HG03039 (cell line): ENCODE measurements around the gene KCNF1.

Experiments used
- ATAC-seq: cut with Tn5 transposase; IDR thresholded peaks from one replicate; pipeline ENCODE4 v1.9.1; 2021; ENCODE audit warnings: mild to moderate bottlenecking, moderate library complexity; ENCODE audit not compliant: unreplicated experiment

The KCNF1 gene

GRCh38 chr2:10879624-10880585 lies 31.8 kb upstream of the KCNF1 start:
- no peak for ATAC-seq

DNA sequence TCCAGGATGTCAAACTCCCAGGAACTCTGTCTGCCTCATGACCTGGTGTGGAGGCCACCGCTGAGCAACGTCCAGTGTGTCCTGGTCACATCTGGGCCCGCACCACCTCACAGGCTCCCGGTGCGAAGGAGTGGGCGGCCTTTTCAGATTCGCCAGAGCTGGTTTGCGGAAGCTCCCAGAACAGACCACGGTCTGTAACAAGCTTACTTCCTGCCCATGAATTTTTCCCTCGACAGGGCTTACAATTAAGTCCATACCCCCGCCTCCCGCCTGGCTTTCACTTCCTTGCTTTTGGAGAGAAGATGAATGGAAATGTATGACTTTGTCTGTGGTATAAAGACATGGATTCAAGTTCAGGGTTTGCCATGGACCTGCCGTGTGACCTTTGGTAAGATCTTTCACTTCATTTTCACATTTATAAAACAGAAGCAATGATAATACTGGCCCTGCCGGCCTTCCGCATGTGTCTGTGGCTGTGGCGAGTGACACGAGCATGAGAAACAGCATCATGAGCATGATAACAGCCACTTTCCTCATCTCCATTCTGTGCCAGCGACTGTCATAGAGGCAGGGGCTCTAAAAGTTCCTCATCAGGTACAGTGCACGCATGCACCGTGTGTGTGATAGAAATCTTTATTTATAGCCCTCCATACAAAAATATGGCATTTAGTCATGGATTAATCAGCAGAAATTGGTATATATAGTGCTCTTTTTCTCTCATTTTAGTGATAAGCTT lies 31.0 kb upstream of the KCNF1 start:
- no peak for ATAC-seq

DNA sequence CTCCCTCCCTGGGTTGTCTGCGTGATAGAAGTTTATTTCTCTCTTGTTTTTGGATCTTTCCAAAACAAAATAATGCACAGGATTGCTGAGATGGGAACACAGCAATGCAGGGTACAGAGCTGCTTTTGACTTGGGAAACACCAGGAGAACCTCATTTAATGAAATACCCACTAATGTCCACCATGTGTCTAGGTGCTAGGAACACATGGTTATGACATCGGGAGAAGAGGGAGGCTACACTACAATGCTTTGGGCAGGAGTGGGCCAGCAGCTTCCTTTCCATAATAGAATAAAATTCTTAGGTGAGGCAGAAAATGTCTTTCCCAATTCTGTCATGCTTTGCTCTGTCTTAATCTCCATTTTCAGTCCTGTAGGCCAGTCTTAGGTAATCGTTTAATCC lies 29.2 kb upstream of the KCNF1 start:
- ATAC-seq, result no peak

- no peak for ATAC-seq
Measured at GRCh38 chr2:10883066-10883465, 28.7 kb upstream of the KCNF1 start.

DNA sequence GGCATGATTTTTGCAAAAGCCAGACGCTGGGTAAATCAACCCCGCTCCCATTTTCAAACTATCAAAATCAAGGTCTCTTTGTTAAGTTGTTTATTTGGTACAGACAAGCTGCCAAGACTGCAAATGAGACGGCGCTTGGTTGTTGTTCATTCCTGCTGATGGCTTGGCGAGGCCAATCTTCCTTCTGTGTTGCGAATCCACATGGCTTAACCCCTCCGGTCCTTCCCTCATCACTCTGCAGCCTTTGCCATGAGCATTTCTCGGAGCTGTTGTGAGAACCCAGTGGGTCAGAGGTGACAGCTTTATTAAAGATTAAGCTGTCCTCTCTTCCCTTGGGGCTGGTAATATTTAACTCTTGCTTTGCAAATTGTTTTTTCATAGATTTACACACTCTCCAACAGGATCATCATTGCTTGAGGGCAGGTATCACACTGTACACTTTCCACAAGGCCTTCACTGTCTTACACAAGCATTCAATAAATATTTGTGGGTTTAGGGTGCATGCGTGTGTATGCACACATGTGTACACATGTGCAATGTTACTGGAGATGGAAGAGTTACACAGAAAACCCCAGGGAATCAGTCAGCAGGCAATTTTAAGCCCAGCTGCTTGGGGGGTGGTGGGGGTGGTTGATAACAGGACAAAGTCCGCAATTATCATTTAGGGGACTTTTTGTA lies 27.8 kb upstream of the KCNF1 start:
- no peak for ATAC-seq

GRCh38 chr2:10884574-10884975 lies 27.2 kb upstream of the KCNF1 start:
- ATAC-seq, result no peak

- no peak for ATAC-seq
Measured at GRCh38 chr2:10885094-10885860, 26.5 kb upstream of the KCNF1 start.

DNA sequence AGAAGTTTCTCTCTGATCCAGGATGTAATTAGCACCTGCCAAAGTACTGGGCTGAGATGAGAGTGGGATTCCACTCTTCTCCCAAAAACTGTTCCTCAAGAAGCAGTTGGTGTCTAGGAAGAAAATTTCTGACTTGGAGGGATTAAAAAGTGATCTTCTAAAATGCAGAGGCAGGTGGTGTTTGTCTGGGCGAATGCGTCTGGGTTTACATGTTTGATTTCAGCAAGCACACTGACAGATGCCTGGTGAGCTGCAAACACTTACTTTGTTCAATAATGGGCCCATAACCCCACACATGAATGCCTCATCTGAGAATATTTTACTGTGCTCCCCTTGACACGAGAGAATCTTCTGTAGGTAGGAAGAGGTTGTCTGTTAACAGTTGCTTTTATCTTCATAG lies 24.3 kb upstream of the KCNF1 start:
- no peak for ATAC-seq

DNA sequence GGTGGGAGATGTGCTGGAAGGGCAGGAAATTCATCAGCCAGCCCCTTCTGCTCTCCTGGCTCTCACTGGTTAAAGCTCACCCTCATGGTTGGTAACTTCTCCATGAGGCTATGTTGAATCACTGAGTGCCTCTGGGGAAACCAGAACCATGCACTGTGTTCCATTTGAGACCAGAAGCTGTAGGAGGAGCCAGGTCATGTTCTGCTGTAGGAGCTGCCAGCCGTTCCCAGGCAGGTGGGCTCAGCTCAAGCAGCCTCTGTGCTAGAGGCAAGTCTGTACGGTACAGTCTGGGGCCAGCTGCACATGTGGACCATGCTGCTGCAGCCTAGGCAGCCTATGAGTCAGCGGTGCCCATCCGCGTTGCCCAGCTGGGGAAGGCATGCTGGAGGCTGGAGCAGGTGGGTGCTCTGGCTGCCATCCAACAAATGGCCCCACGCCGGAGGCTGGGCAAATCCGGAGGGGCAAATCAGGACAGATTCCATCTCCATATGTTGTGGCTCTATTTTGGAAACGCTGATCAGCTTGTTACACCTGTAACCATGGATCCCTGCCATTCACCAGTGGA lies 22.0 kb upstream of the KCNF1 start:
- no peak for ATAC-seq

GRCh38 chr2:10890706-10891270 lies 20.9 kb upstream of the KCNF1 start:
- ATAC-seq, result no peak

GRCh38 chr2:10891390-10891789 lies 20.3 kb upstream of the KCNF1 start:
- ATAC-seq, result no peak

- ATAC-seq, result no peak
Measured at GRCh38 chr2:10891848-10892247, 19.9 kb upstream of the KCNF1 start.

DNA sequence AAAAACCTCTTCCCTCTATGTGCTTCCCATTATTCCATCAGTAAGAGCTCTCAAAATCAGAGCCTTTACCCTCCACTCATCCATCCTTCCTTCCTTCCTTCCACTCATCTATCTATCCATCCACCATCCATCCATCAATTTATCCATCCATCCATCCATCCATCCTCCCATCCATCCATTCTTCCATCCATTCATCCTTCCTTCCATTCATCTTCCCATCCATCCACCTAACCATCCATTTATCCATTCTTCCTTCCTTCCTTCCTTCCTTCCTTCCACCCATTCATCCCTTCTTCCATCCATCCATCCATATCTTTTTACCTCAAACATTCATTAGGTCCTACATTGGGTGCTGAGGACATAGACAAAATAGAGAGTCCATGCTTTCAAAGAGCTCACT lies 19.4 kb upstream of the KCNF1 start:
- ATAC-seq, result no peak

DNA sequence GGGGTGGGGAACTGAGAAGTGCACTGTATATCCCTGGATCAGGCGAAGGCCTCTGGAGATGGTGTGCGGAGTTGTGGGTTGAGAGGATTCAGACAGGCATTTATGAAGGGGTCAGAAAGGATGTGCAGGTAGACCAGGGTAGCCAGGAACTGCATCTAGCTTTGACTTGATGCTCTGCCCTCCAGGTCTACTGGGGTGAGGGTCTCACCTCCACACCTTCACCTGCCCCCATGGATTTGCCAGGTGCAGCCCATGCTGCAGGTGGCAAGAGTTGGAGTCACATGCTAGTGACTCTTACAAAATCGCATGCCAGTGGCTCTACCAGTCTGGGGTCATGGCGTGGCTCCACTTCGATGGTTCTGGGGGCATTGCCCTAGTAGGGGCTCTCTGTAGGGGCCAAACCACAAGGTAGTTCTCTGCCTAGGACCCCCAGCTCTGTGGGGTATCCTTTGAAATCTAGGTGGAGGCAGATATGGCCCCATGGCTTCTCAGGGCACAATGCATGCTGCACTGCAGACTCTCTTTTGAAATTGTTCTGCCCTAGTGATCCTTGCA lies 18.9 kb upstream of the KCNF1 start:
- no peak for ATAC-seq

GRCh38 chr2:10894264-10894935 lies 17.3 kb upstream of the KCNF1 start:
- ATAC-seq, result no peak

- no peak for ATAC-seq
Measured at GRCh38 chr2:10895231-10895630, 16.5 kb upstream of the KCNF1 start.

- ATAC-seq, result no peak
Measured at GRCh38 chr2:10897956-10898355, 13.8 kb upstream of the KCNF1 start.

GRCh38 chr2:10900216-10901109 lies 11.3 kb upstream of the KCNF1 start:
- ATAC-seq, result no peak
